LNCaP clone FGC (cell line): Measurements from ENCODE around the gene POLR1B.
"Not testable (repeated sequence)": the region's sequence is repeated elsewhere in the genome, so short reads cannot be mapped to it uniquely, and the experiment has no call there.

Experiments
- DNase-seq: peaks from one replicate; pipeline ENCODE4 v3.0.0-alpha.2; 2011; ENCODE audit warnings: low read depth
- H3K4me3 ChIP-seq: 2 replicates; pipeline ENCODE4 v1.5.1; 2011; ENCODE audit warnings: mild to moderate bottlenecking, low read depth, low read length, control low read depth
- TF ChIP-seq, protein P1 (sequence below): IDR thresholded peaks from 2 replicates; pipeline ENCODE4 v1.5.1; 2012; ENCODE audit warnings: mild to moderate bottlenecking; ENCODE audit not compliant: control insufficient read depth, insufficient read depth; ENCODE audit errors: extremely low read depth

Gene POLR1B, protein sequence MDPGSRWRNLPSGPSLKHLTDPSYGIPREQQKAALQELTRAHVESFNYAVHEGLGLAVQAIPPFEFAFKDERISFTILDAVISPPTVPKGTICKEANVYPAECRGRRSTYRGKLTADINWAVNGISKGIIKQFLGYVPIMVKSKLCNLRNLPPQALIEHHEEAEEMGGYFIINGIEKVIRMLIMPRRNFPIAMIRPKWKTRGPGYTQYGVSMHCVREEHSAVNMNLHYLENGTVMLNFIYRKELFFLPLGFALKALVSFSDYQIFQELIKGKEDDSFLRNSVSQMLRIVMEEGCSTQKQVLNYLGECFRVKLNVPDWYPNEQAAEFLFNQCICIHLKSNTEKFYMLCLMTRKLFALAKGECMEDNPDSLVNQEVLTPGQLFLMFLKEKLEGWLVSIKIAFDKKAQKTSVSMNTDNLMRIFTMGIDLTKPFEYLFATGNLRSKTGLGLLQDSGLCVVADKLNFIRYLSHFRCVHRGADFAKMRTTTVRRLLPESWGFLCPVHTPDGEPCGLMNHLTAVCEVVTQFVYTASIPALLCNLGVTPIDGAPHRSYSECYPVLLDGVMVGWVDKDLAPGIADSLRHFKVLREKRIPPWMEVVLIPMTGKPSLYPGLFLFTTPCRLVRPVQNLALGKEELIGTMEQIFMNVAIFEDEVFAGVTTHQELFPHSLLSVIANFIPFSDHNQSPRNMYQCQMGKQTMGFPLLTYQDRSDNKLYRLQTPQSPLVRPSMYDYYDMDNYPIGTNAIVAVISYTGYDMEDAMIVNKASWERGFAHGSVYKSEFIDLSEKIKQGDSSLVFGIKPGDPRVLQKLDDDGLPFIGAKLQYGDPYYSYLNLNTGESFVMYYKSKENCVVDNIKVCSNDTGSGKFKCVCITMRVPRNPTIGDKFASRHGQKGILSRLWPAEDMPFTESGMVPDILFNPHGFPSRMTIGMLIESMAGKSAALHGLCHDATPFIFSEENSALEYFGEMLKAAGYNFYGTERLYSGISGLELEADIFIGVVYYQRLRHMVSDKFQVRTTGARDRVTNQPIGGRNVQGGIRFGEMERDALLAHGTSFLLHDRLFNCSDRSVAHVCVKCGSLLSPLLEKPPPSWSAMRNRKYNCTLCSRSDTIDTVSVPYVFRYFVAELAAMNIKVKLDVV

DNA sequence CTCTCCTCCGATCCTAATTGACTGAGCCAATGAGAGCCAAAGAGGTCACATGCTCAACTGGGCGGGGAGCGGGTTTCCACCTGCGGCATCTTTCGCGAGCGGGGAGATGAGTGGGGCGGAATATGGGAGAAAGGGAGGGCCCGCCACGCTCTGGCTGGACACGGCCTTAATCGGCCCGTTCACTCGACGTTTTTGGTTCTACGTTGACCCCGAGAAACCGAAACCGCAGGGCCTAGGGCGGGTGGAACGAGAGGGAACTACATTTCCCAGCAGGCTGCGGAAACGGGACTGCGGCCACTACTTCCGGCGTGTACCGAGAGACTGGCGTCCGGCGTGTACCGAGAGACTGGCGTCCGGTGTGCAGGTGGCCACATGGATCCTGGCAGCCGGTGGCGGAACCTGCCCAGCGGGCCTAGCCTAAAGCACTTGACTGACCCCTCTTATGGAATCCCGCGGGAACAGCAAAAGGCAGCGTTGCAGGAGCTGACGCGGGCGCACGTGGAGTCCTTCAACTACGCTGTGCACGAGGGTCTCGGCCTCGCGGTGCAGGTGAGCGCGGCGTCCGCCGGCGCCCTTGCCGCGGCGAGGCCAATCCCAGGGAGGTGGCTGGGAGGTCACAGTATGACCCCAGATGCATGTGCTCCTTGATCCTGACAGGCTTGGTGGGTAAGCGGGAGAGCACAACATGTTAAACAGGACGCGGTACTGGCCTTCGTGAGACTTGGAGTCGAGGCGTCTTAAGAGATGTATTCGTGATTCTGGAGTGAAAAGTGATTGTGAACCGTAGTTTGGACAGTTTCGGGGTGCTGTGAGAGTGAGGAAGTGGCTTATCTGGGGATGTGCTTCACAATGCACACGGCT is at the start of gene POLR1B:
Gene POLR1B (plus strand): TSS at position 343 of the 861 bp plus-strand sequence. CDS start 30 bp downstream, at position 373.
- DNase-seq, result peak; percentile 75
- TF ChIP-seq, protein P1, sequence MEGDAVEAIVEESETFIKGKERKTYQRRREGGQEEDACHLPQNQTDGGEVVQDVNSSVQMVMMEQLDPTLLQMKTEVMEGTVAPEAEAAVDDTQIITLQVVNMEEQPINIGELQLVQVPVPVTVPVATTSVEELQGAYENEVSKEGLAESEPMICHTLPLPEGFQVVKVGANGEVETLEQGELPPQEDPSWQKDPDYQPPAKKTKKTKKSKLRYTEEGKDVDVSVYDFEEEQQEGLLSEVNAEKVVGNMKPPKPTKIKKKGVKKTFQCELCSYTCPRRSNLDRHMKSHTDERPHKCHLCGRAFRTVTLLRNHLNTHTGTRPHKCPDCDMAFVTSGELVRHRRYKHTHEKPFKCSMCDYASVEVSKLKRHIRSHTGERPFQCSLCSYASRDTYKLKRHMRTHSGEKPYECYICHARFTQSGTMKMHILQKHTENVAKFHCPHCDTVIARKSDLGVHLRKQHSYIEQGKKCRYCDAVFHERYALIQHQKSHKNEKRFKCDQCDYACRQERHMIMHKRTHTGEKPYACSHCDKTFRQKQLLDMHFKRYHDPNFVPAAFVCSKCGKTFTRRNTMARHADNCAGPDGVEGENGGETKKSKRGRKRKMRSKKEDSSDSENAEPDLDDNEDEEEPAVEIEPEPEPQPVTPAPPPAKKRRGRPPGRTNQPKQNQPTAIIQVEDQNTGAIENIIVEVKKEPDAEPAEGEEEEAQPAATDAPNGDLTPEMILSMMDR, result no peak; the same call in 1 of the 2 replicates
- H3K4me3 ChIP-seq, result peak within 1 kb of the TSS; percentile 84

DNA sequence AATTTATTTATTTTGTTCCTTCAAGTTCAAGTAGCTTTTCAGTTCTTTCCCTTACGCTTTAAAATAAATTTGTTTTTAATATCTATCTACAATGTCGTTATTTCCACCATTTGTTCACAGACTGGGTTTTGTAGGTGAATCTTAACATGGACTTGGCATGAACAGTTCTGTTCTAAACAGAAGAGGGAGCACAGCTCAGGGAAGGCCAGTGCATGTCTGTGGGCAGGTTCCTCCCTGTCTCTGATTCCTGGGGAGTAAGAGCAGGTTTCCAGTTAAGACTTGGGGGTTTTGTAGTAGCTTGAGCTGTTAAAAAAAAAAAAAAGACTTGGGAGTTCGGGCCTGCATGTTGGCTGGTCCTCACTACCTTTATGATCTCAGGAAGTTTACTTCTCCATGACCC is 49.2 kb upstream of the POLR1B start:
- TF ChIP-seq, protein P1, result no peak
- DNase-seq, result no peak
- no peak overlapping the region for H3K4me3 ChIP-seq

DNA sequence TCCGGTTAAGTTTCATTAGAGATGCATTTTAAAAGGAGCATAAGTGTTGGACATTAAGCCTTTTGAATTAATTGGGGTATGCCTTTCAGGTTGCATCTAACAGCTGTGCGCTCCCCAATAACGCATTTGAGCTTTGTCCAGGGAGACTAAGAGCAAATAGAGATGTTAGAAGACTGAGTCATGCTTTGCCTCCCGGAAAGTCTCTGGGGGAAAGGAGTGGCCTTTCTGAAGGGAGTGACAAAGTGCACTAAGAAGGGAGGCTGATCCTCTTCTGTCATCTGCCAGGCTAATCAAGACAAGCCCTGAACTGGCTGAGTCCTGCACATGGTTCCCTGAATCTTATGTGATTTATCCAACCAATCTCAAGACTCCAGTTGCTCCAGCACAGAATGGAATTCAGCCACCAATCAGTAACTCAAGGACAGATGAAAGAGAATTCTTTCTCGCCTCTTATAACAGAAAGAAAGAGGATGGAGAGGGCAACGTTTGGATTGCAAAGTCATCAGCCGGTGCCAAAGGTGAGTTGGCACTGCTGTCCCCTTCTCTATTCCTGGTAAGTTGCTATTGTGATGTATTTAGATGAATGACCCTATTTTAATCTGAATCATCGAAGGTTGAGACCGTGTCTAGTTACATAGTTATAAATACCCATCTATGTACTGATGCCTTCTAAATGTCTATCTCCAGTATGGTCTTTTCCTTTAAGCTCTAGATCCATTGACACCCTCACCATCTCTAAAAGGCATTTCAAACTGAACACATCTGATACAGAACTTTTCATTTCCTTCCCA is 48.2 kb upstream of the POLR1B start:
- DNase-seq, result no peak
- H3K4me3 ChIP-seq, result no peak overlapping the region
- TF ChIP-seq, protein P1, result no peak

DNA sequence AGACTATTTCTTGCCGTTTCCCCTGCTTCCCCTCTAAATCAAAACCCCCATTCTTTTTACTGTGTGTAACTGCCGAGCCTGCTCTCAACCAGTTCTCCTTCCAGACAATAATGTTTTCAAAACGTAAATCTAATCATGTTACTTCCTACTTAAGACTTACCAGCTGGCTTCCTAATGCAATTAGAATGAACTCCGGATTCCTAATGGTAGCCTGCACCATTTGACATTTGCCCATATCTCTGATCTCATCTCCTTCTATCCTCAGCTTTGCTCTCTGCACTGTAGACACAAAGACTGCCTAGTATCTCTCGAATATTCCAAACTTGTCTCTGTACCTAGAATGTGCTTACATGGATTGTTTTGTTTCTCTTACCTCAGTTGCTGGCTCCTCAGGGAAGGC is 47.4 kb upstream of the POLR1B start:
- H3K4me3 ChIP-seq, result no peak overlapping the region
- TF ChIP-seq, protein P1, result no peak
- DNase-seq, result no peak

DNA sequence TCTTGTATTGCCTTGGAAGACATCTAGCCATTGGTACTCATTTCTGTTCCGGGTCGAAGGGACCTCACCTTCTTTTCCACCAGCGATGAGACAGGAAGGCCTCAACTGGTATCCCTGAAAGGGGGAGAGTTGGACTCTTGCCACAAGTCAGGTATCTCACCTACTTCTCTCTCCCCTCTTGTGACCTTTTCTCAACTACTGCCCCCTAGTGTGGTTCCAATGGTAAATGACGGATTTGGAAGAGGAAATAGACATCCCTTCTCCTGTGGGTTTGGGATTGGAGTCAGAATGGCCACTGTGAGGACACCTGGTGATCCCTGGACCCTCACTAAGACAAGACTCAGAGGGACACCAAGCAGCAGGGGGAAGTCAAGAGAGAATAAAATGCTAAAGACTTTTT is 46.4 kb upstream of the POLR1B start:
- not testable (repeated sequence) for H3K4me3 ChIP-seq, DNase-seq

DNA sequence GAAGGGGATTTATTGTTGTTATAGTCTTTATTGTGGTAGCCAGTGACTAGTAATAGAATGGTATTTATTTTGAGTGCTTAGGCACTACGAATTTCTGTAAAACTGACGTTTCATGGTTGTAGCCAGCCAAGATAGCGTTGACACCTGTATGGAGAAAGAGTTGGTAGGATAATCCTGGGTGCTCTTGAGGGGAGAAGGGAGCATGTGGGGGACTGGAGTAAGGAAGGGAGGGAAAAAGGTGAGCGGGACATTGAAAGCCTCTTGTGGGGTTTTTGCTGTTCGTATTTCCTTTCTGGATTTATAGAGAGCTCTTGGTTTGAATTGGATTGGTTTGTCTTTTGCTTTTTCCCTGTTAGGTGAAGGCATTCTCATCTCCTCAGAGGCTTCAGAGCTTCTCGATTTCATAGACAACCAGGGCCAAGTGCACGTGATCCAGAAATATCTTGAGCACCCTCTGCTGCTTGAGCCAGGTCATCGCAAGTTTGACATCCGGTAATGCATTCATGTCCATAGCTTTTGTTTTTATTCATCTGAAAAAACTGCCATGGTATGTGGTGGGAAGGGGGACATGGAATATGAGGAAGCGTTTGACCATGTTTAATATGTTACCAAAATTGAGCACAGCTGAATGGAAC is 41.3 kb upstream of the POLR1B start:
- DNase-seq, H3K4me3 ChIP-seq: not testable (repeated sequence)
- TF ChIP-seq, protein P1, result 0 out of 2 replicates have a peak, but pooled peaks have one; percentile 18

DNA sequence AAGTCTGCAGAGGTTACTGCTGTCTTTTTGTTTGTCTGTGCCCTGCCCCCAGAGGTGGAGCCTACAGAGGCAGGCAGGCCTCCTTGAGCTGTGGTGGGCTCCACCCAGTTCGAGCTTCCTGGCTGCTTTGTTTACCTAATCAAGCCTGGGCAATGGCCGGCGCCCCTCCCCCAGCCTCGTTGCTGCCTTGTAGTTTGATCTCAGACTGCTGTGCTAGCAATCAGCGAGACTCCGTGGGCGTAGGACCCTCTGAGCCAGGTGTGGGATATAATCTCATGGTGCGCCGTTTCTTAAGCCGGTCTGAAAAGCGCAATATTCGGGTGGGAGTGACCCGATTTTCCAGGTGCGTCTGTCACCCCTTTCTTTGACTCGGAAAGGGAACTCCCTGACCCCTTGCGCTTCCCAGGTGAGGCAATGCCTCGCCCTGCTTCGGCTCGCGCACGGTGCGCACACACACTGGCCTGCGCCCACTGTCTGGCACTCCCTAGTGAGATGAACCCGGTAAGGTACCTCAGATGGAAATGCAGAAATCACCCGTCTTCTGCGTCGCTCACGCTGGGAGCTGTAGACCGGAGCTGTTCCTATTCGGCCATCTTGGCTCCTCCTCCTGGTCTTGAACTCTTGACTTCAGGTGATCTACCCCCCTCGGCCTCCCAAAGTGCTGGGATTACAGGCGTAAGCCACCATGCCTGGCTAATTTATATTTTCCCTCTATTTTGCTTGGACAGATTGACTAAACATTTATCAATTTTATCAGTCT is 32.8 kb upstream of the POLR1B start:
- not testable (repeated sequence) for H3K4me3 ChIP-seq, DNase-seq
